Left lung (tissue), 10 donors: ENCODE results near the gene UBC. TPM values are rescaled to one million over a fixed set of nuclear protein-coding genes. Genes with fewer than 3 reads are reported as not detected.

Source experiments
- ATAC-seq: fragments of 200-7000 bp; cut with Tn5 transposase; one replicate; pipeline ENCODE4 v1.9.1; 2020; ENCODE audit warnings: moderate library complexity
- DNase-seq, 4 donors: peaks; one replicate each; pipeline ENCODE4 v3.0.0-alpha.2; 2013 to 2020
- H3K27ac ChIP-seq, 2 donors: fragments of 200-600 bp; sonication (generic) in 1 of 2; one replicate each; pipeline versions ENCODE4 v1.5.0 to v1.8.0; 2020 to 2021
- H3K27me3 ChIP-seq, 2 donors: fragments of 200-600 bp; sonication (generic) in 1 of 2; one replicate each; pipeline versions ENCODE4 v1.5.0 to v1.8.0; 2020 to 2021
- H3K36me3 ChIP-seq, 2 donors: fragments of 200-600 bp; sonication (generic) in 1 of 2; one replicate each; pipeline versions ENCODE4 v1.5.0 to v1.8.0; 2020 to 2021
- H3K4me1 ChIP-seq, 2 donors: fragments of 200-600 bp; one replicate each; pipeline ENCODE4 v1.8.0; 2021
- H3K4me3 ChIP-seq, 2 donors: fragments of 200-600 bp; sonication (generic) in 1 of 2; one replicate each; pipeline versions ENCODE4 v1.5.0 to v1.8.0; 2020 to 2021; ENCODE audit warnings: mild to moderate bottlenecking in 1 of 2
- H3K9me3 ChIP-seq, 2 donors: fragments of 200-600 bp; sonication (generic) in 1 of 2; one replicate each; pipeline versions ENCODE4 v1.5.0 to v1.8.0; 2020 to 2021
- CTCF ChIP-seq, 2 donors: fragments of 200-600 bp; sonication (generic) in 1 of 2; IDR thresholded peaks; one replicate each; pipeline versions ENCODE4 v1.5.0 to v1.8.0; 2021; ENCODE audit warnings: antibody characterized with exemption in 2 of 2
- intact Hi-C, 2 donors: fragments of 100-400 bp; cut with DNase I; formaldehyde crosslinking; loops; one replicate each; pipeline versions ENCODE4 v1.11.2 to v1.14.2; 2022
- polyA plus RNA-seq, 6 donors: library from polyadenylated mRNA; unstranded; fragments of 120-200 nt; gene quantifications; one replicate each; pipeline ENCODE4 v1.2.1, GENCODE V29; 2013; ENCODE audit not compliant: insufficient read length in 6 of 6
- total RNA-seq, 2 donors: library from RNA; stranded (reverse); fragmentation: NEBNext Ultra II Directional; extraction: Animal tissue kit (Norgen Biotek cat#: 25700); gene quantifications; one replicate each; pipeline ENCODE4 v1.2.1, GENCODE V29; 2021
- donor health status: DM: no; HTN: yes; CAD: no.
- donor health status: DM: no; HTN: no; CAD: no.

UBC gene
- total and polyA plus RNA-seq, 8 donors = 701 to 1,167 (median 908) TPM

- H3K36me3 ChIP-seq = peaks cover 0 to 100% of the 10 kb centered on the region in 2 donors
- intact Hi-C loops = no loop called here
Measured at GRCh38 chr12:124956571-124956970, 42.1 kb upstream of the UBC start.

GRCh38 chr12:124954771-124955170 is 40.3 kb upstream of the UBC start:
- no peak for ATAC-seq
- peaks cover 0 to 99% of the 10 kb centered on the region in 2 donors for H3K36me3 ChIP-seq

More at GRCh38 chr12:124956571-124956970, 42.1 kb upstream of the UBC start:
- H3K27me3 ChIP-seq = no peaks in the 10 kb centered on the region
- H3K27ac ChIP-seq = no peak overlapping the region
- no peak for ATAC-seq
- no peak for DNase-seq
- H3K4me3 ChIP-seq = no peak overlapping the region
- no peaks in the 10 kb centered on the region for H3K9me3 ChIP-seq
- H3K4me1 ChIP-seq = no peaks in the 10 kb centered on the region
- TF ChIP-seq CTCF (IDR thresholded peaks at IDR 0.05) = no peak

GRCh38 chr12:124953689-124954405 is 39.4 kb upstream of the UBC start:
- TF ChIP-seq CTCF (IDR thresholded peaks at IDR 0.05) = no peak
- Histone ChIP-seq H3K27ac (no peak overlapping the region), H3K4me3 (no peak overlapping the region), H3K27me3 (no peaks in the 10 kb centered on the region), H3K9me3 (no peaks in the 10 kb centered on the region), H3K4me1 (no peaks in the 10 kb centered on the region), H3K36me3 (peaks cover 0 to 99% of the 10 kb centered on the region in 2 donors)
- intact Hi-C loops = no loop called here
- ATAC-seq (no peak), DNase-seq (no peak)

More at GRCh38 chr12:124954771-124955170, 40.3 kb upstream of the UBC start:
- no peak for TF ChIP-seq CTCF (IDR thresholded peaks at IDR 0.05)
- Histone ChIP-seq H3K9me3 (no peaks in the 10 kb centered on the region), H3K27me3 (no peaks in the 10 kb centered on the region), H3K27ac (no peak overlapping the region), H3K4me3 (no peak overlapping the region), H3K4me1 (no peaks in the 10 kb centered on the region)
- peak in 1 of 4 donors; percentile 9 for DNase-seq
- intact Hi-C loops = no loop called here

- TF ChIP-seq CTCF (IDR thresholded peaks at IDR 0.05) = no peak
- ATAC-seq = no peak
- H3K4me1 ChIP-seq = no peaks in the 10 kb centered on the region
- peaks cover 0 to 99% of the 10 kb centered on the region in 2 donors for H3K36me3 ChIP-seq
- no peak overlapping the region for H3K4me3 ChIP-seq
- no peaks in the 10 kb centered on the region for H3K9me3 ChIP-seq
- no peaks in the 10 kb centered on the region for H3K27me3 ChIP-seq
- no peak overlapping the region for H3K27ac ChIP-seq
- intact Hi-C loops = no loop called here
- DNase-seq = peak in 1 of 4 donors; percentile 54
Measured at GRCh38 chr12:124952801-124953200, 38.4 kb upstream of the UBC start.

GRCh38 chr12:124952295-124952694 is 37.8 kb upstream of the UBC start:
- Histone ChIP-seq H3K4me3 (no peak overlapping the region), H3K9me3 (no peaks in the 10 kb centered on the region), H3K27me3 (no peaks in the 10 kb centered on the region), H3K4me1 (no peaks in the 10 kb centered on the region), H3K27ac (no peak overlapping the region), H3K36me3 (peaks cover 0 to 99% of the 10 kb centered on the region in 2 donors)
- intact Hi-C loops = no loop called here
- no peak for TF ChIP-seq CTCF (IDR thresholded peaks at IDR 0.05)
- peak in 1 of 4 donors; percentile 70 for DNase-seq
- ATAC-seq = no peak
